SH-SY5Y (cell line): ENCODE data around the gene CTNNA3.

Source experiments
- GATA2 ChIP-seq: IDR thresholded peaks from 2 replicates; pipeline ENCODE4 v1.6.1; 2011; ENCODE audit warnings: mild to moderate bottlenecking, low read depth, low read length
- GATA3 ChIP-seq: IDR thresholded peaks from 2 replicates; pipeline ENCODE4 v1.6.1; 2011; ENCODE audit warnings: low read depth, mild to moderate bottlenecking, low read length, moderate library complexity

DNA sequence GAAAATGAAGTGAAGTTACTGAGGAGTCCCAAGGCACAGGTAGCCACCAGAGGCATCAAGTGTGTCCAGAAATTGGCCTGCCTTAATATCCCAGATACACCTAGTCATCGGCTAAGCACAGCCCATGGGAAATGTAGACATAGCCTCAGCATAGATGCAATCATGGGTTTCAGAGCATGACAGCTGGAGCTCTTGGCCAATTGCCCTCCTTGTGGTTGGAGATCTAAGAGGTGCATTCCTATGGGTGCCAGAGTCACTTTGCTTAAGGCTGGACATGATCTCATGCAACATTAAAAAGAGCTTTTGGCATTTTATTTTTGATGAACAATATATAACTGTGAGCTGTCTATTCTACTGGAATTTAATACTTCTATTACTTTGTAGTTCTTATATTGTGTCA is 1528.2 kb downstream of the CTNNA3 start:
- TF ChIP-seq GATA3 = no peak
- TF ChIP-seq GATA2 = no peak
